HG03432 (cell line): ENCODE data around the gene CDIPT.
"Not testable (repeated sequence)": the region's sequence is repeated elsewhere in the genome, so short reads cannot be mapped to it uniquely, and the experiment has no call there.

Experiments
- ATAC-seq: cut with Tn5 transposase; IDR thresholded peaks from one replicate; pipeline ENCODE4 v1.9.1; 2021; ENCODE audit warnings: mild to moderate bottlenecking, moderate library complexity; ENCODE audit not compliant: unreplicated experiment

Gene CDIPT

DNA sequence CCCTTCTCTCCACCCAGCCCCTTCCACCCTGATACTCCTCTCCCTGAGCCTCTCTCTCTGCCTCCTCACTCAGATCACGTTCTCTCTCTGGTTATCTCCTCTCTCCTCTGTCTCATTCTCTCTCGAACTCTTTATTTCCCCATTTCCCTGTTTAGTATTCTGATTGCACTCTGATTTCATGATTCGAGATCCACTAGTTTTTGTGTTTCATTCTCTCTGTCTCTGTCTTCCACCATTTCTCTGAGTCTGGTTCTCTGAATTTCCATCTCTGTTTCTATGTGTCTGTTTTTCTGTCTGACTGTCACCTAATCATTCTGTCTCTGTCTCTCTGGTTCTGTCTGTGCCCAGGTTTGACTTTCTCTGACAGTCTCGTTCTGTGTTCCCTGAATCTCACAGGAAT, 34.3 kb upstream of the CDIPT start:
- no peak for ATAC-seq

- no peak for ATAC-seq
Measured at GRCh38 chr16:29896841-29897240, 33.8 kb upstream of the CDIPT start.

DNA sequence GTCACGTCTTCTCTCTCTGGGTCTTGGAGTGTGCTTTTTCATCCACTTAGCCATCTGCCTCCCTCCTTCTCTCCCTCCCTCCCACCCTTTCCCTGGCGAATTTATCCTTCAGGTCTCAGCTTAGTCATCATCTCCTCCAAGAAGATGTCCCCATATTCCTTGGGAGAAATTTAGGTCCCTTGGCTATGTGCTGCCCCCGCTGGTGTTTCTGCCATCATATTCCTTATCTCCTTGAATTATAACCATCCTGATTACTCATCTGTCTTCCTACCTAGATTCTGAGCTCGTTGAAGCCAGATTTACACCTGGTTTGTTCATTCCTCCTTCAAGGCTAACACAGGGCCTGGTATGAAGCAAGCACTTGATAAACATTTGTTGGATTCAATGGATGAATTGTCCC, 31.3 kb upstream of the CDIPT start:
- ATAC-seq: no peak

DNA sequence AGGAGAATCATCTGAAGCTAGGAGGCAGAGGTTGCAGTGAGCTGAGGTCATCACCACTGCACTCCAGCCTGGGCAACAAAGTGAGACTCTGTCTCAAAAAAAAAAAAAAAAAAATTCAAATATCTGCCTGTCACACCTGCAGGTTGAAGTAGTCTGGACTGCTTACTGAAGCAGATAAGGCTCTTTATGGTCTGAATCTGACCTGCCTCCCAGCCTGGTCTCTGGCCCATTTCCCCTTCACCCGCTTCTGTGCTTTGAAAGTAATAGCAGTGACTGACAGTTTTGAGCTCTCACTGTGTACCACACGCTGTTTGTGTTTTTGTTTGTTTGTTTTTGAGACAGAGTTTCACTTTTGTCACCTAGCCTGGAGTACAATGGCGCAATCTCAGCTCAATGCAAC, 30.5 kb upstream of the CDIPT start:
- no peak for ATAC-seq

DNA sequence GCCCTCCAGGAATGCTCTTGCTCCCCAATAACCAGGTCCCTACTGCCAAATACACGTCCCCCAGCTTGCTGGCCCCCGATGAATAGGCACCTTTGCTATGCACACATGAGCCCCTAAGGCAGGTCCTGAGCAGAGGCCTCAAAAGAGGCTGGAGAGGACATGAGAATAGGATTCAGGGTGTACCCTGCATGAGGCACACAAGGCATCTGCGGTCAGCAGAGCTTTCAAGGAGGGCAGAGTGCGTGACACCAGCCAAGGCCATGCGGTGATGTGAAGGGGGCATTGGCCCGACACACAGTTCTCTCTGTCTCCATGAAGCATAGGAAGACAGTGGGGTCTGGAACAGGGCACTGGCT, 29.4 kb upstream of the CDIPT start:
- ATAC-seq: no peak

- ATAC-seq: no peak
Measured at GRCh38 chr16:29891525-29892457, 28.8 kb upstream of the CDIPT start.

- ATAC-seq: not testable (repeated sequence)
Measured at GRCh38 chr16:29889372-29889771, 26.3 kb upstream of the CDIPT start.

GRCh38 chr16:29883987-29884386, 21.0 kb upstream of the CDIPT start:
- no peak for ATAC-seq

DNA sequence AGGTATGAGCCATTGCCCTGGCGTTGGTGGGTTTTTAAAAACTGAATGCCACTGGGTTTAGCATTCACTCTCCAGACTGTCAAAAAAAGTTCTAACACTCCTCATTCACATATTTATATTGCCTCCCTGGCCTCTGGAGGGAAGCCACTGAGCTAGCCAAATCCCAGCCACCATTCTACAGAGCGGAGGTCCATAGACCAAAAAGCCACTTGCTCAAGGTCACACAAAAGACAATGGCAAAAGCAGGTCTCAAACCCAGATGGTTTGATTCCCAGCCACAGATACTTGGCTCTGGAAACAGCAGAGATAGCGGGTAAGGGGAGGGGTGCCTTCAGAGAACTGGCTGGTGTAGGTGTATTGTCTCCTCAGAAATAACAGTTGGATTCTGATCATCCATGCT, 18.0 kb upstream of the CDIPT start:
- no peak for ATAC-seq

- no peak for ATAC-seq
Measured at GRCh38 chr16:29878172-29878571, 15.1 kb upstream of the CDIPT start.

GRCh38 chr16:29877266-29877961, 14.4 kb upstream of the CDIPT start:
- no peak for ATAC-seq

- no peak for ATAC-seq
Measured at GRCh38 chr16:29876594-29877249, 13.7 kb upstream of the CDIPT start.

DNA sequence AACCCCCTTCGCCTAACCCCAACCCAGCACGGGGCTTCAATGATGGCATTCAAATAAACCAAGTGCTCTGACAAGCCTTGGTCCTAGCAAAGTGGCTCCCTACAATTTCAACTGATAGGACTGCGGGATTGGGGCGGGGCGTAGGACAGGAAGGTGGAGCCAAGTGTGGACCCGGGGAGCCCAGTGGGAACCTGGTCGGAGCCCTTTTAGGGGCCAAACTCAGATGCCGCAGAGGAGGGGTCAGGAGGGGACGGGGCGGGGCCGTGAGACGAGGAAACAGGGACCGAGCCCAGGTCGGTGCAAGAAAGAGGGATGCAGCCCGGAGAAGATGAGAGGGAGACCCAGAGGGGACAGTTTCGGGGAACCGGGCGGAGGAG, 13.2 kb upstream of the CDIPT start:
- no peak for ATAC-seq

DNA sequence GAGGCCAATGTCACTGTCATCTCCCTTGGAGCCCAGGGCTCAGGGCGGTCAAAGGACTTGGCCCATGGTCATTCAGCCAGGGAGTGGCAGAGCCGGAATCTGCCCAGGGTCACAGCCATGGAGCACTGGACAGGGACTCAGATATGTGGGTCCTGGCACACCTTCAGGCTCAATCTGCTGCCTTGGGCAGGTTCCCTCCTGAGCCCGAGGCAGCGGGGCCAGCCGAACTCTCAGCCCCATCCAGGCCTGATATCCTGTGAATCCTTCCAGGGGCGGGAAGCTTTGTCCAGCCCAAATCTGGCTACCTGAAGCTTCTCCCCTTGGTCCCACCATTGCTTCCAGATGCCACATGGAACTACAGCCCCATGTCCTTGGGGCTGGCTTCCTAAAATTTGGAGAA, 12.2 kb upstream of the CDIPT start:
- no peak for ATAC-seq

DNA sequence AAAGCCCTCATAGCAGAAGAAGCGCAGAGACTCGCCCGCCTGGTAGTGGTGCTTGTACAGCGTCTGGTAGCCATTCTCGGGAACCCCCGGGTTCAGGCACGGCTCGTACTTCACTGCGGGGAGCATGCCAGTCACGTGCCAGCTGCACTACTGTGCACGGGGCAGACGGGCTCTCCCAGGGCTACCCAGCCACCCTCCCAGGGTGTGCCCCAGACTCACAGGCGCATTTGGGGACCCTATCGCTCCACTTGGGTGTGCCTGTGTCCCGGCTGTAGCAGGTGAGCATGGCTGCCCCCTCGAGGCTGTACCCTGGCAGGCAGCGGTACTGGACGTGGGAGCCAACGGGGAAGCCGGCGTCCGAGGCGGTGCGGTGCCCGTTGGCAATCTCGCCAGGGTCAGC, 10.3 kb upstream of the CDIPT start:
- ATAC-seq: no peak

- ATAC-seq: no peak
Measured at GRCh38 chr16:29871822-29872546, 9.0 kb upstream of the CDIPT start.

DNA sequence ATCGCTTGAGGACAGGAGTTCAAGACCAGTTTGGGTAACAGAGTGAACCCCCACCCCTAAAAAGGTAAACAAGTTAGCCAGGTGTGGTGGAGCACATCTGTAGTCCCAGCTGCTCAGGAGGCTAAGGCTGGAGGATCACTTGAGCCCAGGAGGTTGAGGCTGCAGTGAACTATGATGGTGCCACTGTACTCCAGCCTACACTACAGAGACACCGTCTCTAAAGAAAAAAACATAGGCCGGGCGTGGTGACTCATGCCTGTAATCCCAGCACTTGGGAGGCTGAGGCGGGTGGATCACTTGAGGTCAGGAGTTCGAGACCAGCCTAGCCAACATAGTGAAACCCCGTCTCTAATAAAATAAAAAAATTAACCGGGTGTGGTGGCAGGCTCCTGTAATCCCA, 6.0 kb upstream of the CDIPT start:
- ATAC-seq: not testable (repeated sequence)

GRCh38 chr16:29868396-29869009, 5.5 kb upstream of the CDIPT start:
- ATAC-seq: no peak

GRCh38 chr16:29864205-29864604, 1.2 kb upstream of the CDIPT start:
- ATAC-seq: no peak

DNA sequence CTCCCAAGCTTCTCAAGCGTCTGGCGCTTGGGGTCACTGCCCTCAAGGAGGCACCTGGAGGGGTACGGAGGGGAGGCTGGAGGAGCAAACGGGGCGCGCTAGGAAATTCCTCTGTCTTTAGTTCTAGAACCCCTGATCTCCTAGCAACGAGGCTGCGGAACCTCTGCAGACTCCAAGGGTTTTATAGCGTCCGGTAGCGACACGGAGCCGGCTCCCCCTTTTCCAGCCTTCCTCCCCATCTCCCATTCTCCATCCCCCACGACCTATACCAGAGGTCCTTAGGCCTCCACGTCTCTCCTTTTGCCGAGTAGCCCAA, 601 bp upstream of the CDIPT start:
- ATAC-seq: no peak

GRCh38 chr16:29862383-29862883, 593 bp downstream of the CDIPT start:
- peak; percentile 15 for ATAC-seq
